Keratinocyte (primary cell): ENCODE measurements around the gene PHF23. TPM values are rescaled to one million over a fixed set of nuclear protein-coding genes. Genes with fewer than 3 reads are reported as not detected.
A peak's percentile ranks its signal among the peaks of the same experiment; 100 is the strongest.

ENCODE experiments used
- DNase-seq: peaks from one replicate; pipeline ENCODE4 v3.0.0-alpha.2; 2011; ENCODE audit warnings: low read depth, missing footprints, low spot score
- FAIRE-seq: peaks from 2 replicates; lab custom pipeline; 2011; peaks lifted over from hg19 to GRCh38; lab: Jason Lieb, UNC
- H2AFZ ChIP-seq: 2 replicates; pipeline ENCODE4 v1.6.0; 2012; ENCODE audit warnings: low read length, control low read depth, inconsistent platforms; ENCODE audit not compliant: control insufficient read depth
- H3K27ac ChIP-seq: 2 replicates; pipeline ENCODE4 v1.5.1; 2011; ENCODE audit warnings: low read length; ENCODE audit not compliant: control insufficient read depth, insufficient read depth
- H3K27me3 ChIP-seq: 3 replicates; pipeline ENCODE4 v1.6.0; 2011; ENCODE audit warnings: low read length; ENCODE audit not compliant: control insufficient read depth, insufficient read depth; ENCODE audit errors: extremely low read depth
- H3K36me3 ChIP-seq, 2 experiments: 2 replicates in 1 of 2; 3 replicates in 1 of 2; pipeline ENCODE4 v1.5.1; 2011; ENCODE audit warnings: low read length in 2 of 2, mild to moderate bottlenecking in 1 of 2; ENCODE audit not compliant: control insufficient read depth in 2 of 2, insufficient read depth in 2 of 2; ENCODE audit errors: extremely low read depth in 1 of 2
- H3K4me1 ChIP-seq: 3 replicates; pipeline ENCODE4 v1.5.1; 2011; ENCODE audit warnings: low read length; ENCODE audit not compliant: control insufficient read depth, insufficient read depth; ENCODE audit errors: extremely low read depth
- H3K4me2 ChIP-seq: 3 replicates; pipeline ENCODE4 v1.6.0; 2011; ENCODE audit warnings: low read depth, low read length; ENCODE audit not compliant: control insufficient read depth, insufficient read depth; ENCODE audit errors: extremely low read depth
- H3K4me3 ChIP-seq, 3 experiments: fragments of 200-600 bp in 1 of 3; sonication (generic) in 1 of 3; 2 replicates in 2 of 3; 3 replicates in 1 of 3; pipeline ENCODE4 v1.5.1; 2011 to 2016; ENCODE audit warnings: low read length in 3 of 3, mild to moderate bottlenecking in 3 of 3, control low read depth in 2 of 3, inconsistent platforms in 1 of 3, low read depth in 1 of 3, mixed read lengths in 1 of 3, mixed run types in 1 of 3, moderate library complexity in 1 of 3; ENCODE audit not compliant: control insufficient read depth in 2 of 3, insufficient read depth in 2 of 3; ENCODE audit errors: extremely low read depth in 1 of 3
- H3K79me2 ChIP-seq: 2 replicates; pipeline ENCODE4 v1.6.0; 2012; ENCODE audit warnings: low read length; ENCODE audit not compliant: control insufficient read depth, insufficient read depth
- H3K9ac ChIP-seq: 3 replicates; pipeline ENCODE4 v1.6.0; 2011; ENCODE audit warnings: low read length; ENCODE audit not compliant: control insufficient read depth, insufficient read depth; ENCODE audit errors: extremely low read depth
- H3K9me1 ChIP-seq: 3 replicates; pipeline ENCODE4 v1.6.0; 2011; ENCODE audit warnings: low read length; ENCODE audit not compliant: control insufficient read depth, insufficient read depth; ENCODE audit errors: extremely low read depth
- H3K9me3 ChIP-seq: 2 replicates; pipeline ENCODE4 v1.5.1; 2012; ENCODE audit warnings: low read depth, low read length; ENCODE audit not compliant: control insufficient read depth
- H4K20me1 ChIP-seq: 3 replicates; pipeline ENCODE4 v1.6.0; 2011; ENCODE audit warnings: low read length; ENCODE audit not compliant: control insufficient read depth, insufficient read depth; ENCODE audit errors: extremely low read depth
- CTCF ChIP-seq, 3 experiments: IDR thresholded peaks in 1 of 3; conservative IDR thresholded peaks in 1 of 3; optimal IDR thresholded peaks in 1 of 3; 2 replicates in 2 of 3; 3 replicates in 1 of 3; pipeline versions ENCODE3 to v1.5.1; 2011; ENCODE audit warnings: low read length in 3 of 3, mild to moderate bottlenecking in 3 of 3, moderate library complexity in 2 of 3, control low read depth in 1 of 3, inconsistent platforms in 1 of 3; ENCODE audit not compliant: insufficient read depth in 2 of 3; ENCODE audit errors: extremely low read depth in 1 of 3
- EZH2 ChIP-seq: IDR thresholded peaks from one replicate; pipeline ENCODE4 v1.6.1; 2012; ENCODE audit warnings: inconsistent platforms, mild to moderate bottlenecking, low read length, moderate library complexity
- dilution Hi-C: fragments of 300-500 bp; cut with MboI; formaldehyde crosslinking; loops from one replicate; pipeline ENCODE4 v1.7.0; 2020; ENCODE audit warnings: low sequenced_read_pairs; ENCODE audit not compliant: extremely low pct_ligation_motif_present
- polyA plus RNA-seq, 5 experiments: library from polyadenylated mRNA; depleted of rRNA in 3 of 5; stranded (reverse) in 3 of 5; stranded (forward) in 1 of 5; unstranded in 1 of 5; fragments of >200 nt; gene quantifications; 1 replicate in 1 of 5; 2 replicates in 3 of 5; 3 replicates in 1 of 5; pipeline versions ENCODE4 v1.2.1 to v1.2.3, GENCODE V29; 2011 to 2012; ENCODE audit warnings: missing spikeins in 2 of 5, low read depth in 1 of 5, low replicate concordance in 1 of 5

PHF23 gene
- polyA plus RNA-seq, 1 donor (not counting 4 experiments of a cell fraction or from before 2014, with no cell fraction given) = 52.8 TPM

DNA sequence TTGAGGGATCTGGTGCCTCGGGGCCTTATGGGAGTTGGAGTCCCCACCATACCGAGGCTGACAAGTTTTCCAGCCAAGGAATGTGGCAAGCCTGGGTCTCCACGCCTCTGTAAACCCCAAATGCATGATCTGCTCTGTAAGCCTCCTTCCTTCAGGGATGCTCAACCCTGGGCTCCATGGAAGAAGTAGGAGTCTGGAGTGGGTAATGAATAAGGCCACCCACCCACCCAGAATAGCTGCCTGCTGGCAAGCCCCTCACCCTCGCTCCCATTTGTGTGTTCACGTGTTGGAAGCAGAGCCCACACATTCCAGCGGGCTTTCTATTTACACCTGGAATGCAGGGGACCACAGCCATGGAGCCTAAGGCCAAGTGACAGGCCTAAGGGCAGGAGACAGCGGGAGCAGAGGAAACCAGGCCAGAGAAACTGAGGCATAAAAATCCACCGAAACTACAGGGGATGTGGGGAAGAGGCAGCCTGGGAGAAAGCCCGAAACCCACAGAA, 24.1 kb downstream of the PHF23 start:
- FAIRE-seq (peak; percentile 92), DNase-seq (no peak)
- Histone ChIP-seq H3K9me1 (no peaks in the 10 kb centered on the region), H3K9ac (no peak overlapping the region), H3K4me1 (peaks cover 24% of the 10 kb centered on the region), H3K4me2 (peak overlapping the region; percentile 63), H3K79me2 (peaks cover 6% of the 10 kb centered on the region), H3K9me3 (no peaks in the 10 kb centered on the region), H3K27me3 (peaks cover 10% of the 10 kb centered on the region), H2AFZ (no peak overlapping the region), H3K27ac (no peak overlapping the region), H3K4me3 (no peak overlapping the region), H4K20me1 (peaks cover 3% of the 10 kb centered on the region), H3K36me3 (no peaks in the 10 kb centered on the region)
- dilution Hi-C loops = no loop called here
- TF ChIP-seq EZH2 (no peak), CTCF (optimal IDR thresholded peaks at IDR 0.05 in 1 of 3, IDR thresholded peaks at IDR 0.05 in 1 of 3, conservative IDR thresholded peaks at IDR 0.05 in 1 of 3; ENCODE audit: extremely low read depth in 1 of 3, insufficient read depth in 2 of 3, low read length in 3 of 3) (no peak)

- DNase-seq (peak; percentile 84), FAIRE-seq (peak; percentile 69)
- Histone ChIP-seq H3K9me1 (no peaks in the 10 kb centered on the region), H3K4me1 (peaks cover 23% of the 10 kb centered on the region), H3K4me3 (peak overlapping the region; percentile 31 to 62 (median 57)), H3K36me3 (no peaks in the 10 kb centered on the region), H3K4me2 (peak overlapping the region; percentile 63), H3K27me3 (peaks cover 10% of the 10 kb centered on the region), H3K9ac (peak overlapping the region; percentile 52), H3K27ac (peak overlapping the region; percentile 47), H4K20me1 (peaks cover 3% of the 10 kb centered on the region), H2AFZ (peak overlapping the region; percentile 22), H3K79me2 (peaks cover 6% of the 10 kb centered on the region), H3K9me3 (no peaks in the 10 kb centered on the region)
- dilution Hi-C loops = no loop called here
- no peak for TF ChIP-seq EZH2
- peak; percentile 67 to 84 (median 68) for TF ChIP-seq CTCF (optimal IDR thresholded peaks at IDR 0.05 in 1 of 3, IDR thresholded peaks at IDR 0.05 in 1 of 3, conservative IDR thresholded peaks at IDR 0.05 in 1 of 3; ENCODE audit: extremely low read depth in 1 of 3, insufficient read depth in 2 of 3, low read length in 3 of 3)
These were observed 24.7 kb downstream of the PHF23 start for GRCh38 chr17:7214300-7215135.
